ENCODE measurements around the gene MRGPRX2.

Gene MRGPRX2

GRCh38 chr11:19091366-19091765 lies 30.8 kb upstream of the MRGPRX2 start:
- Histone ChIP-seq H4K5ac (ENCODE audit: low read length) (no peak overlapping the region), H4K8ac (ENCODE audit: low read depth, low read length) (no peak overlapping the region), H3K27me3 (ENCODE audit: insufficient read depth, low read length, poor library complexity) (no peaks in the 10 kb centered on the region), H2BK5ac (ENCODE audit: low read length) (no peak overlapping the region), H3K4me2 (ENCODE audit: low read length) (no peak overlapping the region), H3K27ac (ENCODE audit: low read depth, low read length) (no peak overlapping the region), H3K56ac (ENCODE audit: low read length) (no peak overlapping the region), H3K4me1 (ENCODE audit: control insufficient read depth, low read depth, low read length) (no peaks in the 10 kb centered on the region), H3K36me3 (ENCODE audit: control insufficient read depth, insufficient read depth, low read length) (no peaks in the 10 kb centered on the region), H3K18ac (ENCODE audit: low read length) (no peak overlapping the region), H2BK120ac (ENCODE audit: low read depth, low read length) (no peak overlapping the region), H3K9ac (ENCODE audit: low read length) (no peak overlapping the region), H3K4ac (ENCODE audit: low read depth, low read length) (no peak overlapping the region), H2BK15ac (replicated peaks; ENCODE audit: low read depth) (no peak overlapping the region), H3K23ac (ENCODE audit: low read length) (no peak overlapping the region), H3K4me3 (ENCODE audit: low read length) (no peak overlapping the region), H2AK5ac (ENCODE audit: low read length) (no peak overlapping the region), H3K79me2 (ENCODE audit: control insufficient read depth, insufficient read depth, low read length) (no peaks in the 10 kb centered on the region), H3K79me1 (ENCODE audit: low read length) (no peaks in the 10 kb centered on the region)
- WGBS (ENCODE audit: extremely low coverage, insufficient coverage, low lambda C conversion rate) = no CpG with 5 or more reads among the region's 1 CpG
- no peak for DNase-seq

GRCh38 chr11:19089421-19089820 lies 28.9 kb upstream of the MRGPRX2 start:
- Histone ChIP-seq H3K36me3 (ENCODE audit: control insufficient read depth, insufficient read depth, low read length) (no peaks in the 10 kb centered on the region), H2BK120ac (ENCODE audit: low read depth, low read length) (no peak overlapping the region), H3K27ac (ENCODE audit: low read depth, low read length) (no peak overlapping the region), H2BK5ac (ENCODE audit: low read length) (no peak overlapping the region), H3K56ac (ENCODE audit: low read length) (no peak overlapping the region), H4K5ac (ENCODE audit: low read length) (no peak overlapping the region), H3K4me2 (ENCODE audit: low read length) (no peak overlapping the region), H2AK5ac (ENCODE audit: low read length) (no peak overlapping the region), H3K27me3 (ENCODE audit: insufficient read depth, low read length, poor library complexity) (no peaks in the 10 kb centered on the region), H3K4me1 (ENCODE audit: control insufficient read depth, low read depth, low read length) (no peaks in the 10 kb centered on the region), H3K4me3 (ENCODE audit: low read length) (no peak overlapping the region), H3K23ac (ENCODE audit: low read length) (no peak overlapping the region), H3K9ac (ENCODE audit: low read length) (no peak overlapping the region), H3K18ac (ENCODE audit: low read length) (no peak overlapping the region), H3K79me1 (ENCODE audit: low read length) (no peaks in the 10 kb centered on the region), H2BK15ac (replicated peaks; ENCODE audit: low read depth) (no peak overlapping the region), H3K79me2 (ENCODE audit: control insufficient read depth, insufficient read depth, low read length) (no peaks in the 10 kb centered on the region), H4K8ac (ENCODE audit: low read depth, low read length) (no peak overlapping the region), H3K4ac (ENCODE audit: low read depth, low read length) (no peak overlapping the region)
- DNase-seq = no peak
- no CpG with 5 or more reads among the region's 5 CpGs for WGBS (ENCODE audit: extremely low coverage, insufficient coverage, low lambda C conversion rate)

GRCh38 chr11:19088791-19089190 lies 28.3 kb upstream of the MRGPRX2 start:
- H3K56ac ChIP-seq (ENCODE audit: low read length) = no peak overlapping the region
- no peak overlapping the region for H3K18ac ChIP-seq (ENCODE audit: low read length)
- no peak overlapping the region for H4K5ac ChIP-seq (ENCODE audit: low read length)
- H3K79me2 ChIP-seq (ENCODE audit: control insufficient read depth, insufficient read depth, low read length) = no peaks in the 10 kb centered on the region
- H3K23ac ChIP-seq (ENCODE audit: low read length) = no peak overlapping the region
- no peak overlapping the region for H3K9ac ChIP-seq (ENCODE audit: low read length)
- no peaks in the 10 kb centered on the region for H3K27me3 ChIP-seq (ENCODE audit: insufficient read depth, low read length, poor library complexity)
- no peaks in the 10 kb centered on the region for H3K36me3 ChIP-seq (ENCODE audit: control insufficient read depth, insufficient read depth, low read length)
- no peak overlapping the region for H2BK15ac ChIP-seq (replicated peaks; ENCODE audit: low read depth)
- no peaks in the 10 kb centered on the region for H3K4me1 ChIP-seq (ENCODE audit: control insufficient read depth, low read depth, low read length)
- H3K79me1 ChIP-seq (ENCODE audit: low read length) = no peaks in the 10 kb centered on the region
- no peak overlapping the region for H3K27ac ChIP-seq (ENCODE audit: low read depth, low read length)
- no peak overlapping the region for H3K4me2 ChIP-seq (ENCODE audit: low read length)
- H3K4ac ChIP-seq (ENCODE audit: low read depth, low read length) = no peak overlapping the region
- WGBS (ENCODE audit: extremely low coverage, insufficient coverage, low lambda C conversion rate) = no CpG with 5 or more reads among the region's 4 CpGs
- H2AK5ac ChIP-seq (ENCODE audit: low read length) = no peak overlapping the region
- H2BK120ac ChIP-seq (ENCODE audit: low read depth, low read length) = no peak overlapping the region
- no peak overlapping the region for H3K4me3 ChIP-seq (ENCODE audit: low read length)
- H4K8ac ChIP-seq (ENCODE audit: low read depth, low read length) = no peak overlapping the region
- DNase-seq = no peak
- no peak overlapping the region for H2BK5ac ChIP-seq (ENCODE audit: low read length)

GRCh38 chr11:19087658-19088057 lies 27.1 kb upstream of the MRGPRX2 start:
- no peak overlapping the region for H2AK5ac ChIP-seq (ENCODE audit: low read length)
- no peaks in the 10 kb centered on the region for H3K4me1 ChIP-seq (ENCODE audit: control insufficient read depth, low read depth, low read length)
- H3K4me2 ChIP-seq (ENCODE audit: low read length) = no peak overlapping the region
- H3K79me1 ChIP-seq (ENCODE audit: low read length) = no peaks in the 10 kb centered on the region
- no peak overlapping the region for H3K4me3 ChIP-seq (ENCODE audit: low read length)
- no peak overlapping the region for H2BK120ac ChIP-seq (ENCODE audit: low read depth, low read length)
- H3K56ac ChIP-seq (ENCODE audit: low read length) = no peak overlapping the region
- no peak overlapping the region for H2BK5ac ChIP-seq (ENCODE audit: low read length)
- no peak overlapping the region for H2BK15ac ChIP-seq (replicated peaks; ENCODE audit: low read depth)
- no peak for DNase-seq
- H3K27me3 ChIP-seq (ENCODE audit: insufficient read depth, low read length, poor library complexity) = no peaks in the 10 kb centered on the region
- no peak overlapping the region for H4K8ac ChIP-seq (ENCODE audit: low read depth, low read length)
- H3K9ac ChIP-seq (ENCODE audit: low read length) = no peak overlapping the region
- WGBS (ENCODE audit: extremely low coverage, insufficient coverage, low lambda C conversion rate) = no CpG with 5 or more reads among the region's 8 CpGs
- H3K18ac ChIP-seq (ENCODE audit: low read length) = no peak overlapping the region
- no peak overlapping the region for H3K4ac ChIP-seq (ENCODE audit: low read depth, low read length)
- no peaks in the 10 kb centered on the region for H3K36me3 ChIP-seq (ENCODE audit: control insufficient read depth, insufficient read depth, low read length)
- no peak overlapping the region for H4K5ac ChIP-seq (ENCODE audit: low read length)
- no peak overlapping the region for H3K27ac ChIP-seq (ENCODE audit: low read depth, low read length)
- no peaks in the 10 kb centered on the region for H3K79me2 ChIP-seq (ENCODE audit: control insufficient read depth, insufficient read depth, low read length)
- no peak overlapping the region for H3K23ac ChIP-seq (ENCODE audit: low read length)

GRCh38 chr11:19084661-19085315 lies 24.3 kb upstream of the MRGPRX2 start:
- no CpG with 5 or more reads among the region's 5 CpGs for WGBS (ENCODE audit: extremely low coverage, insufficient coverage, low lambda C conversion rate)
- no peak overlapping the region for H3K18ac ChIP-seq (ENCODE audit: low read length)
- no peak overlapping the region for H4K8ac ChIP-seq (ENCODE audit: low read depth, low read length)
- H2BK15ac ChIP-seq (replicated peaks; ENCODE audit: low read depth) = no peak overlapping the region
- no peaks in the 10 kb centered on the region for H3K79me2 ChIP-seq (ENCODE audit: control insufficient read depth, insufficient read depth, low read length)
- H3K4me2 ChIP-seq (ENCODE audit: low read length) = no peak overlapping the region
- H2BK5ac ChIP-seq (ENCODE audit: low read length) = no peak overlapping the region
- no peaks in the 10 kb centered on the region for H3K36me3 ChIP-seq (ENCODE audit: control insufficient read depth, insufficient read depth, low read length)
- no peak overlapping the region for H3K9ac ChIP-seq (ENCODE audit: low read length)
- no peak overlapping the region for H3K56ac ChIP-seq (ENCODE audit: low read length)
- H3K4me3 ChIP-seq (ENCODE audit: low read length) = no peak overlapping the region
- no peaks in the 10 kb centered on the region for H3K79me1 ChIP-seq (ENCODE audit: low read length)
- no peaks in the 10 kb centered on the region for H3K27me3 ChIP-seq (ENCODE audit: insufficient read depth, low read length, poor library complexity)
- H3K23ac ChIP-seq (ENCODE audit: low read length) = no peak overlapping the region
- no peak overlapping the region for H2BK120ac ChIP-seq (ENCODE audit: low read depth, low read length)
- H3K4ac ChIP-seq (ENCODE audit: low read depth, low read length) = no peak overlapping the region
- no peaks in the 10 kb centered on the region for H3K4me1 ChIP-seq (ENCODE audit: control insufficient read depth, low read depth, low read length)
- H4K5ac ChIP-seq (ENCODE audit: low read length) = no peak overlapping the region
- no peak overlapping the region for H3K27ac ChIP-seq (ENCODE audit: low read depth, low read length)
- DNase-seq = no peak
- no peak overlapping the region for H2AK5ac ChIP-seq (ENCODE audit: low read length)

GRCh38 chr11:19083166-19083565 lies 22.6 kb upstream of the MRGPRX2 start:
- no peak overlapping the region for H3K56ac ChIP-seq (ENCODE audit: low read length)
- no peak overlapping the region for H3K4me2 ChIP-seq (ENCODE audit: low read length)
- no peaks in the 10 kb centered on the region for H3K36me3 ChIP-seq (ENCODE audit: control insufficient read depth, insufficient read depth, low read length)
- no peaks in the 10 kb centered on the region for H3K27me3 ChIP-seq (ENCODE audit: insufficient read depth, low read length, poor library complexity)
- DNase-seq = no peak
- no CpG with 5 or more reads among the region's 1 CpG for WGBS (ENCODE audit: extremely low coverage, insufficient coverage, low lambda C conversion rate)
- no peak overlapping the region for H3K27ac ChIP-seq (ENCODE audit: low read depth, low read length)
- no peak overlapping the region for H2BK120ac ChIP-seq (ENCODE audit: low read depth, low read length)
- H3K9ac ChIP-seq (ENCODE audit: low read length) = no peak overlapping the region
- H3K4me3 ChIP-seq (ENCODE audit: low read length) = no peak overlapping the region
- H2AK5ac ChIP-seq (ENCODE audit: low read length) = no peak overlapping the region
- H3K18ac ChIP-seq (ENCODE audit: low read length) = no peak overlapping the region
- H2BK15ac ChIP-seq (replicated peaks; ENCODE audit: low read depth) = no peak overlapping the region
- peaks cover 4% of the 10 kb centered on the region for H3K4me1 ChIP-seq (ENCODE audit: control insufficient read depth, low read depth, low read length)
- H3K79me1 ChIP-seq (ENCODE audit: low read length) = no peaks in the 10 kb centered on the region
- H4K8ac ChIP-seq (ENCODE audit: low read depth, low read length) = no peak overlapping the region
- H2BK5ac ChIP-seq (ENCODE audit: low read length) = no peak overlapping the region
- no peaks in the 10 kb centered on the region for H3K79me2 ChIP-seq (ENCODE audit: control insufficient read depth, insufficient read depth, low read length)
- H3K4ac ChIP-seq (ENCODE audit: low read depth, low read length) = no peak overlapping the region
- no peak overlapping the region for H3K23ac ChIP-seq (ENCODE audit: low read length)
- H4K5ac ChIP-seq (ENCODE audit: low read length) = no peak overlapping the region

All from mesendoderm (in vitro differentiated cells).